ENCODE results near the gene CCDC24. TPM values are rescaled to one million over a fixed set of nuclear protein-coding genes. Genes with fewer than 3 reads are reported as not detected.

CCDC24 gene
- total and polyA plus RNA-seq, 3 experiments from 2014 or later = 0.43 to 3.4 (median 2.7) TPM

Other genes starting within 250 kb of the CCDC24 start
- under 1 TPM; 0.22 to 0.49 TPM for gene ARTN, start 57.8 kb upstream of the CCDC24 start, total RNA-seq
- not detected for gene ARTN, start 57.8 kb upstream of the CCDC24 start, polyA plus RNA-seq
- 10 to 100 TPM; 28.9 to 32.1 TPM for gene IPO13, start 44.6 kb upstream of the CCDC24 start, total RNA-seq
- gene IPO13, start 44.6 kb upstream of the CCDC24 start, polyA plus RNA-seq = 16.0 TPM
- 10 to 100 TPM; 85.8 to 94.7 TPM for gene DPH2, start 21.6 kb upstream of the CCDC24 start, total RNA-seq
- gene DPH2, start 21.6 kb upstream of the CCDC24 start, polyA plus RNA-seq = 32.9 TPM
- gene ATP6V0B, start 16.6 kb upstream of the CCDC24 start, total RNA-seq = 100 to 1,000 TPM; 184 to 205 TPM
- 190 TPM for gene ATP6V0B, start 16.6 kb upstream of the CCDC24 start, polyA plus RNA-seq
- 10 to 100 TPM; 39.7 to 41.7 TPM for gene B4GALT2, start 12.4 kb upstream of the CCDC24 start, total RNA-seq
- 1.9 TPM for gene B4GALT2, start 12.4 kb upstream of the CCDC24 start, polyA plus RNA-seq
- 1 to 10 TPM; 6.8 to 7.3 TPM for gene SLC6A9, start 39.9 kb downstream of the CCDC24 start, total RNA-seq
- 0.21 TPM for gene SLC6A9, start 39.9 kb downstream of the CCDC24 start, polyA plus RNA-seq
- gene KLF17, start 127.2 kb downstream of the CCDC24 start, total RNA-seq = not detected
- gene KLF17, start 127.2 kb downstream of the CCDC24 start, polyA plus RNA-seq = not detected
- not detected for gene KLF18, start 150.0 kb downstream of the CCDC24 start, total RNA-seq
- not detected for gene KLF18, start 150.0 kb downstream of the CCDC24 start, polyA plus RNA-seq
- gene DMAP1, start 221.9 kb downstream of the CCDC24 start, total RNA-seq = 10 to 100 TPM; 35.0 to 36.1 TPM
- 45.5 TPM for gene DMAP1, start 221.9 kb downstream of the CCDC24 start, polyA plus RNA-seq